PC-9 (cell line): ENCODE measurements around the gene FILIP1.

Experiments
- CTCF ChIP-seq: fragments of 200-600 bp; sonication (generic); conservative IDR thresholded peaks from 2 replicates; pipeline ENCODE4 v1.6.1; 2017; ENCODE audit warnings: mixed run types, antibody characterized with exemption, mild to moderate bottlenecking, moderate library complexity
- EZH2 ChIP-seq: fragments of 200-600 bp; sonication (generic); IDR thresholded peaks from 2 replicates; pipeline ENCODE4 v1.8.0; 2017; ENCODE audit warnings: antibody characterized with exemption, low read depth

GRCh38 chr6:75283907-75284631 lies 209.5 kb downstream of the FILIP1 start:
- TF ChIP-seq CTCF = 0 out of 2 replicates have a peak, but pooled peaks have one; percentile 8
- TF ChIP-seq EZH2 = no peak
